GM12878 (cell line): ENCODE measurements around the gene SLC1A2. TPM values are rescaled to one million over a fixed set of nuclear protein-coding genes. Genes with fewer than 3 reads are reported as not detected.

ENCODE experiments used
- ATAC-seq: fragments of 200-7000 bp; cut with Tn5 transposase; 3 replicates; pipeline ENCODE4 v1.9.1; 2020; ENCODE audit warnings: mild to moderate bottlenecking, moderate library complexity
- BruUV-seq: library from RNA; stranded (reverse); fragments of 400-500 nt; replicated peaks from 2 replicates; lab custom pipeline; 2021; lab: Mats Ljungman, UMichigan
- CTCF ChIA-PET: fragments of 300-600 bp; sonication (Branson Sonifier 250); formaldehyde crosslinking; extraction: SDS; loops from one replicate; lab custom pipeline; 2021; ENCODE audit warnings: inconsistent platforms; lab: Yijun Ruan, JAX
- POLR2A ChIA-PET: fragments of 350-600 bp; formaldehyde crosslinking; extraction: SDS; loops from one replicate; lab custom pipeline; 2021; ENCODE audit warnings: inconsistent platforms; lab: Charles Lee
- RAD21 ChIA-PET: fragments of 300-600 bp; sonication (Branson Sonifier 250); formaldehyde crosslinking; loops from one replicate; lab custom pipeline; 2023; ENCODE audit warnings: antibody characterized with exemption; ENCODE audit not compliant: unreplicated experiment; lab: Charles Lee
- SMC1A ChIA-PET: fragments of 300-600 bp; sonication (Branson Sonifier 250); formaldehyde crosslinking; loops from one replicate; lab custom pipeline; 2023; ENCODE audit not compliant: unreplicated experiment, uncharacterized antibody; lab: Charles Lee
- DNase-seq: peaks from one replicate; pipeline ENCODE4 v3.0.0-alpha.2; 2011; ENCODE audit warnings: low read depth, low spot score
- FAIRE-seq: peaks from 3 replicates; lab custom pipeline; 2011; peaks lifted over from hg19 to GRCh38; lab: Jason Lieb, UNC
- H2AFZ ChIP-seq: 2 replicates; pipeline ENCODE4 v1.6.0; 2011; ENCODE audit warnings: low read depth, low read length, control low read depth; ENCODE audit not compliant: control insufficient read depth
- H3K27ac ChIP-seq: 2 replicates; pipeline ENCODE4 v1.5.1; 2011; ENCODE audit warnings: control low read depth; ENCODE audit not compliant: control insufficient read depth, insufficient read depth
- H3K27me3 ChIP-seq, 2 experiments: replicated peaks in 1 of 2; 2 replicates each; pipeline versions ENCODE4 v1.6.0 to v1.6.1; 2011; ENCODE audit warnings: low read length in 1 of 2; ENCODE audit not compliant: control insufficient read depth in 2 of 2, insufficient read depth in 2 of 2
- H3K36me3 ChIP-seq, 2 experiments: 2 replicates each; pipeline ENCODE4 v1.5.1; 2011; ENCODE audit warnings: low read length in 1 of 2; ENCODE audit not compliant: control insufficient read depth in 2 of 2, insufficient read depth in 2 of 2
- H3K4me1 ChIP-seq: 2 replicates; pipeline ENCODE4 v1.6.1; 2011; ENCODE audit warnings: mild to moderate bottlenecking, low read length, moderate library complexity, mixed read lengths; ENCODE audit not compliant: control insufficient read depth, insufficient read depth
- H3K4me2 ChIP-seq: 2 replicates; pipeline ENCODE4 v1.6.0; 2011; ENCODE audit warnings: control low read depth; ENCODE audit not compliant: control insufficient read depth, insufficient read depth
- H3K4me3 ChIP-seq: fragments of 200-600 bp; sonication (generic); 2 replicates; pipeline ENCODE4 v1.5.1; 2016
- H3K79me2 ChIP-seq: 2 replicates; pipeline ENCODE4 v1.6.0; 2011; ENCODE audit warnings: low read length; ENCODE audit not compliant: control insufficient read depth, insufficient read depth
- H3K9ac ChIP-seq: 2 replicates; pipeline ENCODE4 v1.8.0; 2011; ENCODE audit warnings: low read length, control low read depth, mixed read lengths; ENCODE audit not compliant: control insufficient read depth, insufficient read depth
- H3K9me3 ChIP-seq: replicated peaks from 3 replicates; pipeline ENCODE4 v1.5.1; 2011; ENCODE audit warnings: mild to moderate bottlenecking, low read length; ENCODE audit not compliant: control insufficient read depth, insufficient read depth
- H4K20me1 ChIP-seq: 2 replicates; pipeline ENCODE4 v1.6.0; 2011; ENCODE audit not compliant: control insufficient read depth, insufficient read depth
- ATF7 ChIP-seq: fragments of 450-650 bp; IDR thresholded peaks from 2 replicates; pipeline ENCODE4 v1.6.1; 2016; ENCODE audit warnings: low read depth, mild to moderate bottlenecking
- CREB1 ChIP-seq: IDR thresholded peaks from 2 replicates; pipeline ENCODE4 v1.6.1; 2012; ENCODE audit warnings: low read depth, mild to moderate bottlenecking, inconsistent platforms
- ETV6 ChIP-seq, 2 experiments: fragments of 450-650 bp in 1 of 2; IDR thresholded peaks in 1 of 2; conservative IDR thresholded peaks in 1 of 2; 2 replicates each; pipeline ENCODE4 v1.6.1; 2014; ENCODE audit warnings: antibody characterized with exemption in 1 of 2, borderline replicate concordance in 1 of 2, low read depth in 1 of 2, mild to moderate bottlenecking in 1 of 2, moderate library complexity in 1 of 2
- HCFC1 ChIP-seq: fragments of 150-350 bp; IDR thresholded peaks from 2 replicates; pipeline ENCODE4 v1.6.1; 2014; ENCODE audit warnings: low read length
- HSF1 ChIP-seq: fragments of 150-350 bp; IDR thresholded peaks from 2 replicates; pipeline ENCODE4 v1.6.1; 2014; ENCODE audit warnings: mild to moderate bottlenecking, low read depth, low read length
- KDM1A ChIP-seq: fragments of 200-600 bp; sonication (generic); IDR thresholded peaks from 2 replicates; pipeline ENCODE4 v1.6.1; 2016; ENCODE audit warnings: borderline replicate concordance
- MXI1 ChIP-seq: fragments of 150-350 bp; IDR thresholded peaks from 2 replicates; pipeline ENCODE4 v1.6.1; 2011; ENCODE audit warnings: low read depth, mild to moderate bottlenecking, inconsistent platforms, low read length, improper control_type of control experiment
- POLR2A ChIP-seq: IDR thresholded peaks from 2 replicates; pipeline ENCODE4 v1.6.1; 2011; ENCODE audit warnings: low read depth, mild to moderate bottlenecking, low read length
- POLR2AphosphoS5 ChIP-seq: IDR thresholded peaks from 2 replicates; pipeline ENCODE4 v1.6.1; 2011; ENCODE audit warnings: mild to moderate bottlenecking, low read length, inconsistent platforms
- RAD21 ChIP-seq: IDR thresholded peaks from 2 replicates; pipeline ENCODE4 v1.6.1; 2011; ENCODE audit warnings: mild to moderate bottlenecking, low read depth, low read length, moderate library complexity; ENCODE audit not compliant: insufficient read depth
- RB1 ChIP-seq: fragments of 450-650 bp; formaldehyde crosslinking; IDR thresholded peaks from 2 replicates; pipeline ENCODE4 v1.6.1; 2017; ENCODE audit warnings: mild to moderate bottlenecking, borderline replicate concordance
- SIX5 ChIP-seq: IDR thresholded peaks from 2 replicates; pipeline ENCODE4 v1.6.1; 2011; ENCODE audit warnings: mild to moderate bottlenecking, low read depth, low read length, moderate library complexity; ENCODE audit not compliant: severe bottlenecking
- STAT1 ChIP-seq: fragments of 450-650 bp; conservative IDR thresholded peaks from 2 replicates; pipeline ENCODE4 v1.6.1; 2014; ENCODE audit warnings: antibody characterized with exemption, mild to moderate bottlenecking
- SUPT20H ChIP-seq: IDR thresholded peaks from 2 replicates; pipeline ENCODE4 v1.6.1; 2011; ENCODE audit warnings: low read depth, mild to moderate bottlenecking, low read length, moderate library complexity, borderline replicate concordance; ENCODE audit not compliant: control insufficient read depth
- TCF3 ChIP-seq: IDR thresholded peaks from 2 replicates; pipeline ENCODE4 v1.6.1; 2012; ENCODE audit warnings: low read depth, mild to moderate bottlenecking, low read length, borderline replicate concordance; ENCODE audit not compliant: insufficient read depth
- USF2 ChIP-seq: IDR thresholded peaks from 2 replicates; pipeline ENCODE4 v1.6.1; 2011; ENCODE audit warnings: low read depth, low read length, improper control_type of control experiment, borderline replicate concordance
- ZBTB11 ChIP-seq: fragments of 450-650 bp; formaldehyde crosslinking; IDR thresholded peaks from 2 replicates; pipeline ENCODE4 v1.5.0; 2022; ENCODE audit warnings: mild to moderate bottlenecking, missing genetic modification characterization
- WGBS: methylation state at CpG from one replicate; pipeline ENCODE4 v1.1.6; 2016; ENCODE audit warnings: low lambda C conversion rate; ENCODE audit not compliant: insufficient replicate concordance, insufficient coverage; ENCODE audit errors: missing lambda C conversion rate; 5-methylcytosine and 5-hydroxymethylcytosine counted together
- in situ Hi-C: fragments of 300-500 bp; cut with MboI; formaldehyde crosslinking; loops from 9 replicates; pipeline ENCODE4 v1.14.3; 2018; ENCODE audit warnings: mixed read lengths
- intact Hi-C: fragments of 100-400 bp; cut with micrococcal nuclease; formaldehyde crosslinking; loops from one replicate; pipeline ENCODE4 v1.14.2; 2022; ENCODE audit not compliant: unreplicated experiment
- polyA plus RNA-seq, 11 experiments: library from polyadenylated mRNA; depleted of rRNA in 4 of 11; unstranded in 6 of 11; stranded (reverse) in 5 of 11; fragments of >200 nt; fragmentation: Nextera tagmentation in 4 of 11; fragmentation: Illumina TruSeq in 1 of 11; extraction: Ambion mirVana in 4 of 11; extraction: Trizol in 1 of 11; gene quantifications; 1 replicate in 1 of 11; 2 replicates in 10 of 11; pipeline versions ENCODE4 v1.2.1 to v1.2.3, GENCODE V29; 2011 to 2016; ENCODE audit warnings: inconsistent platforms in 2 of 11, missing spikeins in 2 of 11, low read depth in 1 of 11
- total RNA-seq, 4 experiments: library from RNA; depleted of rRNA in 3 of 4; stranded (reverse); fragments of >200 nt in 3 of 4; fragmentation: Illumina TruSeq in 1 of 4; extraction: Trizol in 1 of 4; gene quantifications; 2 replicates each; pipeline versions ENCODE4 v1.2.1 to v1.2.3, GENCODE V29; 2013 to 2021

Gene SLC1A2
- total and polyA plus RNA-seq, 10 of the 15 experiments (the other 5 are each of a cell fraction or from before 2014, with no cell fraction given) = 0.01 to 0.84 (median 0.22) TPM; not detected in 1

- intact Hi-C loops = no loop called here
- CTCF ChIA-PET = interaction anchor here (1.5 to 2.3 kb wide), 2 partner anchors 15 to 71 kb away, joined by 3 to 6 read pairs; no protein-coding TSS in a partner anchor
Measured at GRCh38 chr11:35376613-35377012, 42.7 kb downstream of the SLC1A2 start.

More at GRCh38 chr11:35376613-35377012, 42.7 kb downstream of the SLC1A2 start:
- H3K27ac ChIP-seq = no peak overlapping the region
- H2AFZ ChIP-seq = no peak overlapping the region
- TF ChIP-seq MXI1 (no peak), POLR2A (no peak), STAT1 (no peak), TCF3 (no peak), KDM1A (no peak), USF2 (no peak), HSF1 (no peak), ZBTB11 (CRISPR knock-in tag) (no peak), ETV6 (conservative IDR thresholded peaks at IDR 0.05 in 1 of 2, IDR thresholded peaks at IDR 0.05 in 1 of 2; ENCODE audit: borderline replicate concordance in 1 of 2, low read depth in 1 of 2) (no peak), SUPT20H (no peak), POLR2AphosphoS5 (no peak), CREB1 (no peak), HCFC1 (no peak), SIX5 (no peak), RAD21 (no peak), RB1 (no peak), ATF7 (no peak)
- WGBS = 96% methylated on average over 3 of the region's 3 CpGs
- no peaks in the 10 kb centered on the region for H3K36me3 ChIP-seq
- no peaks in the 10 kb centered on the region for H4K20me1 ChIP-seq
- BruUV-seq = no TSS peak
- ChIA-PET RAD21 (interaction anchor here (0.7 kb wide), 1 partner anchor 482 kb away, joined by 3 read pairs; no protein-coding TSS in a partner anchor), POLR2A (no interaction called here), SMC1A (interaction anchor here (0.9 to 2.2 kb wide), 2 partner anchors 11 to 486 kb away, joined by 3 to 5 read pairs; no protein-coding TSS in a partner anchor)
- DNase-seq = no peak
- no peak for ATAC-seq
- no peak for FAIRE-seq
- no peaks in the 10 kb centered on the region for H3K27me3 ChIP-seq
- H3K4me3 ChIP-seq = no peak overlapping the region
- H3K4me1 ChIP-seq = peaks cover 7% of the 10 kb centered on the region
- H3K9me3 ChIP-seq = no peaks in the 10 kb centered on the region
- in situ Hi-C loops = no loop called here
- no peak overlapping the region for H3K9ac ChIP-seq
- H3K79me2 ChIP-seq = no peaks in the 10 kb centered on the region
- H3K4me2 ChIP-seq = no peak overlapping the region
